Tongue (tissue), 3 donors: ENCODE results near the gene ARR3. TPM values are rescaled to one million over a fixed set of nuclear protein-coding genes. Genes with fewer than 3 reads are reported as not detected.
"Not testable (repeated sequence)": the region's sequence is repeated elsewhere in the genome, so short reads cannot be mapped to it uniquely, and the experiment has no call there.

Experiments used
- DNase-seq: peaks from one replicate; pipeline ENCODE4 v3.0.0-alpha.2; 2015
- small RNA-seq: library from RNA; depleted of rRNA; stranded (forward); fragments of <200 nt; gene quantifications from one replicate; pipeline ENCODE3, GENCODE V24; 2014; ENCODE audit warnings: low replicate concordance
- total RNA-seq: library from RNA; depleted of rRNA; stranded (reverse); fragments of >200 nt; gene quantifications from one replicate; pipeline ENCODE4 v1.2.3, GENCODE V29; 2014

The ARR3 gene
- total RNA-seq, 1 donor from 2014 or later: not detected

DNA sequence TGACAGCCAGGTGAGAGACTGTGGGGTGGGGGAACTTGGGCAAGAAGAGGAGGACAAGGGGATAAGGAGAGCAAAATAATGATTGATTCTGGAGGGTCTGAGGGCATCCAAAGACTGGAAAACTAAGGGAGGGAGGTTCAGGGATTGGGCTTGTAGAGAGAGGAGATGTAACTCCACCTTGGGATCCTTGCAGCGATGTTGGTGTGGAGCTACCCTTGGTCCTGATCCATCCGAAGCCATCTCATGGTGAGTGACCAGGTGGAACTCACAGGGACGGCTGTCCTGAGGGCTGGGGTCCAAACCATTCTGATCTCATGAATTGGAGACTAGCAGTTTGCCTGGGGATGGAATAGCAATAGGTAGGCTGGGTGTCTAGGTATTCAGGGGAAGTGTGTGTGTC is 12.4 kb downstream of the ARR3 start:
- DNase-seq: no peak

DNA sequence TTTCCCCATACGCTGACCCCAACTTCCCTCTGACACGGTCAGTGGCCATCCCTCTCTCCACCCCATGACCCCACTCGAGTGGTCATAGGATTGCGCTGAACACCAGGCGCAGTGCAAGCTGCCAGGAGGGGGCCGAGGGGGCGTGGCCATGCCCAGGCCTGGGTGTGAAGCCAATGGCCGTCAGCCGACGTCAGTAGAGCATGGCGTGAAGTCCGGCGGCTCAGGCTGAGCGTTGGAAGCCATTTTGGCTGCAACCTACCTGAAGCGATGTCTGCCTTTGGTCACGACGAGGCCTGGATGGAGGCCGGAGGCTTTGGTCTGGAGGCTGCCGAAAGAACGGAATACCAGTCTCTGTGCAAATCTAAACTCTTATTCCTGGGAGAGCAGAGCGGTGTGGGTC is 13.8 kb downstream of the ARR3 start, which contains the start of gene RAB41:
Gene RAB41 (plus strand): TSS at position 222 of the 400 bp plus-strand sequence. CDS start 46 bp downstream, at position 268.
- DNase-seq: no peak

DNA sequence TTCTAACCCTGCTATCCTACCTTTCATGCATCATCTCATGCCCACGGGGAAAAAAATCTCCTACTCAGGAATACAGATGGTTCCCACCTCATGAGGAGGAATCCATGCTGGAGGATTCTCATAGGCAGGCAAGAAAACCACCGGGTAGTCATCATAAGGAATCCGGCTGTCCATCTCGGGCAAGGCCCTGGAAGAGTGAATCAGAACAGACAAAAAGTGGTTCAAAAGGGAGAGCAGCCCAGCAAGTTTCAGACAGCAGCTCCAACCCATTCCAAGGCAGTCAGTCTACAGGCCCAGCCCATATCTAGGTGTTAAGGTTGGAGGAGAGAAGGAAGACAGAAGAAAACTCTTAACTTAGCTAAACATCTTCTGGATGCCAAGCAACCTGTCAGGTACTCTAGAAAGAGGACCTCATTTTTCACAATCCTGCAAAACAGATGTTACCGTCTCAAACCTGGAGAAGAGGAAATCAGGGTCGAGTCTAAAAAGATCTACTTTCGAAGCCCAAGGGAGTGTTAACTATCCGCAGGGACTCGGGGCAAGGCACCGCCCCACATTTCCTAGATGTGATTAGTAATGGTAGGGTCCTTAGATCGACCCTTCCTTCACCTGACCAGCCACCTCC is 21.1 kb downstream of the ARR3 start:
- DNase-seq: no peak

DNA sequence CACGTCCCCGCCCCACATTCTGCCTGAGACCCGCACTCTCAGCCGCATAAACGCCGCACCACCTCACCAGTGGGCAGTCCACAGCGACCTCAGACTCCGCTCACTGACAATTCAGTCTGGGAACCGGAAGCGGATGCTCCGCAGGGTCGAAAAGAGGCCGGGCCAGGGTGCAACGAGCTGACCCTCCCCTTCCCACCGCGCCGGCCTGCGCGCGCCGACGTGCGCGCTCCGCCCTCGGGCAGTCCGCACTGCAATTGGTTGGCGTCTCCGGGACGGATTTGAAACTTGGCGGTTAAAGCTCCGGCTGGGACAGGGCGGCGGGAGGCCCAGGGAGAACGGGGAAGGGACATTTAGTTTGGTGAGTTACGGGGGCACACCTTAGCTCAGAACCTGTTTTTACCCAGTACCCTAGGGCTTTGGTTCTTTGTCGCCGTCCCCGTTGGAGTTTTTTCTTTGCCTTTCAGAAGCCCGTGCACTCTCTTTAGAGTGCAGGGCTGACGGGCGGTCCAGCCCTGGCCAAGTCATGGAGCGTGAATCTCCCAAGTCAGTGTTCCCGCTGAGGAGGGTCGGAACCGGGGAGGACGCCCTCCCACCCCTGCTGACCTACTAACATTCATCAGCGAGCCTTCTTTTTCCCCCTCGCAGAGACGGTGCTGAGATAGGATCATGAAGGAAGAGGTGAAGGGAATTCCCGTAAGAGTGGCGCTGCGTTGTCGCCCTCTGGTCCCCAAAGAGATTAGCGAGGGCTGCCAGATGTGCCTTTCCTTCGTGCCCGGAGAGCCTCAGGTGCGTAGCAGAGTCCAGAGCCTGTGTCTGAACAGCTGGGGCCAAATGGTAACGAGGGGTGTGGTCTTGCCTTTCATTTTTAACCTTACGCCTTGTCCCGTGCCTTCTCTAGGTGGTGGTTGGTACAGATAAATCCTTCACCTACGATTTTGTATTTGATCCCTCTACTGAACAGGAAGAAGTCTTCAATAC is 21.9 kb downstream of the ARR3 start, which contains the start of the genes KIF4A and PDZD11:
Gene KIF4A (plus strand): TSS at position 312 of the 978 bp plus-strand sequence. CDS start 355 bp downstream, at position 667.
Gene PDZD11 (minus strand): TSS at position 135 of the 978 bp plus-strand sequence. CDS start 586 bp downstream, outside the sequence.
- peak; percentile 89 for DNase-seq

DNA sequence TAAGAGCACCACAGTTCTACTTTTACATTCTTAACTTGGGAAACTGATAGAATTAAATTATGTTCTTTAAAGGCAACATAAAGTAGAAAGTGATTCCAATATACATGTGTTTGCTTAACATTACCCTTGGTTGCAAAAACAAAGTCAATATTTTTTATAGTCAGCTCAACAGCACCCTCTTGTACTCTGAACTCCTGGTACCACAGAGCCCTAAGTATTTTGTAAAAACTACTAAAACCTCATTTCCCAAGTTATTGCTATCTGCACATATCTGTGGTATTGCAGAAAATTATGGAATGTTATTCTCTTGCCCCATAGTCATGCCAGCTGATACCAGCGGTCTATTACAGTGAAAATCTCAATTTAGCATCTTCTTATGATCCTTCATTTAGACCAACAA is 24.7 kb downstream of the ARR3 start:
- DNase-seq: no peak

DNA sequence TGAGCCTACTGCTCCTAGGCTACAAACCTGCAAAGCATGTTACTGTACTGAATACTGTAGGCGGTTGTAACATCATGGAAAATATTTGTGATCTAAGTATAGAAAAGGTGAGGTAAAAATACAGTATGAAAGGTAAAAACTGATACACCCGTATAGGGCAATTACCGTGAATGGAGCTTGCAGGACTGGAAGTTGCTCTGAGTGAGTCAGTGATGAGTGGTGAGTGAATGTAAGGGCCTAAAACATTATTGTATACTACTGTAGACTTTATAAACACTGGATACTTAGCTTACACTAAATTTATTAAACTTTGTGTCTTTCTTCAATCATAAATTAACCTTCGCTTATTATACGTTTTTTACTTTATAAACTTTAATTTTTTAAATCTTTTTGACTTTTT is 25.5 kb downstream of the ARR3 start:
- DNase-seq: no peak

DNA sequence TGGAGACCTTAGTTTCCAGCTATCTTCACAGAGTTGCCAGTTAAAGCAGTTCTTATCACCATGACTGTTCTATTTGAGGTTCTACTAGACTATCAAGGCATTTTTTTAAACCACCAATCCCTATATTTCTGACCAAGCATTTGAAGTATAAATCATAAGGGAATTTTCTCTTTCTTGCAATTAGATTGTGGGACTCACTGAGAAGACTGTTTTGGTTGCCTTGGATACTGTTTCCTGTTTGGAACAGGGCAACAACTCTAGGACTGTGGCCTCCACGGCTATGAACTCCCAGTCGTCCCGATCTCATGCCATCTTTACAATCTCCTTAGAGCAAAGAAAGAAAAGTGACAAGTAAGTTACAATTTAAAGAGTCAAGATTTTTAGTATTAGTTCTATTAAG is 33.6 kb downstream of the ARR3 start:
- DNase-seq: no peak

DNA sequence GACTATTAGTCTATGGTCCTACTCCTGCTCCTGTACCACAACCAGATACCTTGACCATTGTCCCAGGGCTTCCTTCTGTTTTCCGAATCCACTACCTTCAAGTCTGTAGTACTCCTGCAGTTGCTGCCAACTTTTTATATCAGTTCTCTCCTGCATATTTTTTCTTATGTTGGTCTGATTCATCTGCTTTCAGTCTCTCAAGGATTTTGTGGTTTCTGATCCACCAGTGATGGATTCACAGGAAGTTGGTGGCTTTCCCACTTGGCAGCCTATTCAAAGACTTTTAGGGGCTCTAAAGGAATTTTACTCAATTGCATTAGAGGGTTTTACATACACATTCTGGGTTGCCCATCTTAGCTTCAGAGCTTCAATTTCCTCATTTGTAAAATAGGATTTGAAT is 45.4 kb downstream of the ARR3 start:
- no peak for DNase-seq

DNA sequence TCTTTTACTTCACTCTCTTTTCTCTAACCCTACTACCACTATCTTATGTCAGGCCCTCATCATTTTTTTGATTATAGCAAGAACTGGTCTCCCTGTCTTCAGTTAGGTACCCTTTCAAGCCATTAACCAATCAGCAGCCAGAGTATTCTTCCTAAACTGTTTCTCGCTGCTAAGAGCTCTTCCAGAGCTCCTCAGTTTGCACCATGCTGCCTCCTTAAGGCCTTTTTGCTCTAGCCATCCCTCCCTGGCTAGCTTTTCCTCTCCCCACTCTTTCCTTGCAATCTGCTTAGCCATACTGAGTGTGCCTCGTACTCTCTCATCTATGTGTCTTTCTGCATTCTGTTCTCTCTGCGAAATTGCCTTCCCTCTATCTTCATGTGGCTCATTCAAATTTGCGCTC is 54.6 kb downstream of the ARR3 start:
- no peak for DNase-seq

DNA sequence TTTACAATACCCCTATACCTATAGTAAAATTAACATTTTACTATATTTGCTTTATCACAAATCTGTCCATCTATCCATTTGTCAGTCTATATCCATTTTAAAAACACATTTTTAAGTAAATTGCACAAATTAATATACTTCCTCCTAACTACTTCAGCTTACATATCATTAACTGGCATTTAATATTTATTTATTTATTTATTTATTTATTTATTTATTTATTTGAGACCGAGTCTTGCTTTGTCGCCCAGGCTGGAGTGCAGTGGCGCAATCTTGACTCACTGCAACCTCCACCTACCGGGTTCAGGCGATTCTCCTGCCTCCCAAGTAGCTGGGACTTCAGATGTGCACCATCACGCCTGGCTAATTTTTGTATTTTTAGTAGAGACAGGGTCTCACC is 55.5 kb downstream of the ARR3 start:
- DNase-seq: not testable (repeated sequence)

DNA sequence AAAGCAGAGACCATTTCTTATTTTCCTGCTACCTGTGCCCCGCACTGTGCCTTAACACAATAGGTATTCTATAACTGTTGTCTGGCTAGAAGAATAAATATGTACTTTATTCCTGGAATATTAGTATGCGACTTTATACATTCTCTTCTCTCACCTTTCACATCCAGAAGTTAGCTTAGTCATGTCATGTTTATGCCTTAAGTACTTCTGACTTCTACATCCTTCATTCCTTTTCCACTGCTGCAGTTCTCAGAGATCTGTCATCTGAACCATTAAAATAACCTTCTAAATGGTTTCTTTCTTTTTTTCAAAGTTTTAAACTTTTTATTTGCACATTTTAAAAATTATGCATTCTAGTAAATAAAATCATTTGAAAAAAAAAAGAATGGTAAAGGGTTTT is 56.2 kb downstream of the ARR3 start:
- DNase-seq: no peak

DNA sequence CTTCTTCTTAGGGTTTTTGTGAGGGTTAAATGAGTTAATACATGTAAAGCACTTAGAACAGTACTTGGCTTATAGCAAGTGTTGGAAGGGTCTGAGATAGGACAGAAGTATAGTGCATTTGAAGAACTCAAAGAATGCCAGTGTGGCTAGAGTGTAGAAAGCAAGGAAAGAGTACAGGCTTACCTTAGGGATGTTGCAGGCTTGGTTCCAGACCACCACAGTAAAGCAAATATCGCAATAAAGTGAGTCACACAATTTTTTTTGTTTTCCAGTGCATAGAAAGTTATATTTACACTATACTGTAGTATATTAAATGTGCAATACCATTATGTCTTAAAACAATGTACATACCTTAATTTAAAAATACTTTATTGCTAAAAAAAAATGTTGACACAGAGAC is 63.0 kb downstream of the ARR3 start:
- DNase-seq: no peak

Small RNA genes lying within 50 kb of the gene (small RNA-seq; reads per million reads assigned to genes)
- gene RNA5SP507: 0.06 reads per million

Other genes with a start within 250 kb of the ARR3 start
- not detected for gene AWAT2, start 218.4 kb upstream of the ARR3 start, total RNA-seq
- gene OTUD6A, start 205.9 kb upstream of the ARR3 start, total RNA-seq: not detected
- gene IGBP1, start 134.9 kb upstream of the ARR3 start, total RNA-seq: 80.4 TPM
- gene DGAT2L6, start 90.9 kb upstream of the ARR3 start, total RNA-seq: not detected
- not detected for gene AWAT1, start 33.7 kb upstream of the ARR3 start, total RNA-seq
- gene P2RY4, start 8.1 kb upstream of the ARR3 start, total RNA-seq: 0.41 TPM
- not detected for gene RAB41, start 13.8 kb downstream of the ARR3 start, total RNA-seq
- gene PDZD11, start 21.6 kb downstream of the ARR3 start, total RNA-seq: 19.2 TPM
- 6.7 TPM for gene KIF4A, start 21.8 kb downstream of the ARR3 start, total RNA-seq
- gene GDPD2, start 155.0 kb downstream of the ARR3 start, total RNA-seq: 1.5 TPM
- 16.7 TPM for gene DLG3, start 176.5 kb downstream of the ARR3 start, total RNA-seq